GM21360 (cell line): ENCODE data around the gene GDF9.

Experiments
- ATAC-seq: cut with Tn5 transposase; IDR thresholded peaks from one replicate; pipeline ENCODE4 v1.9.1; 2021; ENCODE audit warnings: mild to moderate bottlenecking, moderate library complexity; ENCODE audit not compliant: unreplicated experiment

Gene GDF9

DNA sequence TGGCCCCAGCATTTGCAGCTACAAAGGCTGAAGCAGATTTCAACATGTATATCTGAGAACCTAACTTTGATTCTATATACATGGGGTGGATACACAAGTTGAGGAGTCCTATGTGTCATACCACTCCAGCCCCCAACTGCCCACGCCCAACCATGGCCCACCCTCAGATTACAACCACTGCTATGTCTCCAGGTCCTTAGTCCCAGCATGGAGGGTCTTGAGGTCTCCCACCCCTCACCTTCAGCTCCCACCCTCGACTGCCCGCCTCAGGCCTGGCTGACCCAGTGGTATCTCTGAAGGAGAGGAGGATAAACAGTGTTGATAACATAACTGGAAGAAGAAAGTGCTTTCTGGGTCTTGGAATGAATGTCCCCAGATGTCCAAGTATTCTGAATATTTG is 44.9 kb downstream of the GDF9 start:
- ATAC-seq: no peak

DNA sequence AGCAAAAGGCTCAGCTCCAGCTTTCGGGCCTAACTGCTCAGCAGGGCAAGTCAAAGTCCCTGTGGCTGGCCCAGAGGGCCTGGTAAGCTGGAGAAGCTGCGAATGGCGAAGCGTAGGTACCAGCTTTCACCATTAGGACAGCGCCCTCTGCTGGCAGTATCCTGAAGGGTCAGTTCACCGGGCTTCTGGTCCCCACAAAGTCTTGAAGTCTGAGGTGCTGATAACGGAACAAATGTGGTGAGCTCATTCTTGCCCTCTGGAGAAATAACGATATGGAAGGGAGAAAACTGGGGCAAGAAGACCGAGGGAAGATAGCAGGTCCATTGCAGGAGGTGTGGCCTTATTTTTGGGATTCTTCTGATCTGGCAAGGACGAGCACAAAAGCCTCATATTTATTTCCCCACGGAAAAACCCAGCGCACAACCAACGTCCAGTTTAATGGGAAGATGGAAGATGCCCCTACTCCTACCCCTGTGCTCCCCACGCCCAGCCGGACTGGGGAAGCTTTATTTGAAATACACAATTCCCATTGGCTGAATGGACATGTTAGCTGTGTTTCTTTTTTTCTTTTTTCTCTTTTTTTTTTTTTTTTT is 46.0 kb downstream of the GDF9 start:
- peak; percentile 62 for ATAC-seq

DNA sequence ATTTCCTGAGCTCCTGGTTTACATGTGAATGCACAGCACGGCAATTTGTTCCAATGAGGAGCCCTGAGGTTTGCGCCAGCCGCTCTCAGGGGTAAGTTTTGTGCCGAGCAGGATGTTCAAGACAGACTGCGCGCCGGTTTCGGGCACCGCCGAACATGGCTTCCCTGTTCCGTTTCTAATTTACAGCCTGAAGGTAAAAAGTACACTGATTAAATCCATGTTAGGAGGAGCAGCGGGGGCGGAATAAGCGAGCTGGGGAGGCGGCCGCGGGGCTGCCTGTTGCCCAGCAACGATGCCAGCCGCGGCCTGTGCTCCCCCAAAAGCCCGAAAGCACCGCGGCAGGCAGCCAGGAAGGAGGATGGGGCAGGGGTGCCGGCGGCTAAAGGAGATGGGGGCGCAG is 46.8 kb downstream of the GDF9 start:
- ATAC-seq: no peak

DNA sequence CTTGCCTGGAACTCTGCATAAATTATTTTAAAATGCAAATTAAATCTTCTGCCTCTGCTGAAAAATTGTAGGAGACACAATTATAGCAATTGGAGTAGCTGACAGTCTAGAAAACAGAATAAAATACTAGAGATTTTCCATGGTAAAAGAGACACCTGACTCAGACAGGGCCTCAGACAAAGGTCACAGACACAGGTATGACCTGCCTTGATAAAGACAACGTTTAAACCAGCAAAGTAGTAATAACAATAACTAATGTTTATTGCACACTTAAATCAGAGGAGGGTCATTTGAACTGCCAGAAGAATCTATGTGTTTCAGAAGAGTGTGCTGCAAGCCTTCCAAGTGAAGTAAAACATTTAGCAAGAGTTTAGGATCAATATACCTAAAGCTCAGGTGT is 49.3 kb downstream of the GDF9 start:
- ATAC-seq: no peak

DNA sequence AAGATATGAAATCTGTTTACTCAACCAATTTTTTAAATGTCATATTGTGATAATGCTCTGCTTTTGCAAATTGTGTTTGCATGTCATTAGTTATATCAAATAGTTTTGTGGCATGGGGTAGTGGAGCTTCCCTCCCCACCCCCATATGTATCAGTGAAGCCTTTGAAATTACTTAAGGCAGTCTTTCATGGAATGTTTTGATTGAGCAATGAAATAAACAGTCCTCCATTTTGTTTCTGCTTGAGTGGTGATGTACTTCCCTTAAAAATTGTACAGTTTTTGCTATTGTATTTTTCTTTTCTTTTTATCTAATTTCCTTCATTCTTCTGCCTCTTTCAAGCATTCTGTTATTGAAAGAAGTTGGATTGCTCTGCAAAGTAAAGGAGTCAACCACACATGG is 49.7 kb downstream of the GDF9 start:
- no peak for ATAC-seq

DNA sequence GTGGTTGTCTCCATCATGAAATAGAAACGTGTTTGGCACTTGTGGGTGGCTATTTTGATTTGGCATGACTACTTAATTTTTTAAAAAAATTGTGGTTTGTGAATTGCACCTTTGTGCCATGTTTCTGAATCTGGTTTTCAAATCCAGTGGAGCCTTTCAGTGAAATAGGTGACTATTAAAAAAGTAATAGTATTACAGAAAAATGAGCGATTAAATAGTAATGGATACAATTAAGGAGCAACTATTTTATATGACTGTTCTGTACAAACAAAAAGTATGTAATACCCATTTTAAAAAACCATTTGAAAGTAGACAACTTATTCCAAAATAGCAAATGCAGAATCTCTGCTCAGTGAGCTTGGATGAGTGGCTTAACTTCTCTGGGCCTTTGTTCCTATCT is 50.2 kb downstream of the GDF9 start:
- no peak for ATAC-seq

DNA sequence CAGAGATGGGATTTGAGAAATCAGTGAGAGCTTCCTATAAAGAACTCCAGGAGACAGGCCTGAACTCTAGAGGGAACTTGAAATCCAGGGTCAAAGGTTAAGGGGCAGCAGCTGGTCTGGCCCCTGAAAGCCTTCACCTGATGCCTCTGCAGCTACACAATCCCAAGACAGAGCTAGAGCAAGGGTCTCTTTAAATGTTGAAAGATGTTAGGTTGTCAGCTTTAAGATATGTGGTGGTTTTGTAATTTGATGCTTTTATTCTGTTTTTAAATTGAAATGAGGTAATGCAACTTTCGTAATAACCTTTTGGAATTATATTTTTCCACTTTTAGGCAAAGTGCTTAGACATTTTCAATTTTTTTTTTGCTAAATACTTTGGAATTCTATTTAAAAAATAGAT is 50.8 kb downstream of the GDF9 start:
- ATAC-seq: no peak

DNA sequence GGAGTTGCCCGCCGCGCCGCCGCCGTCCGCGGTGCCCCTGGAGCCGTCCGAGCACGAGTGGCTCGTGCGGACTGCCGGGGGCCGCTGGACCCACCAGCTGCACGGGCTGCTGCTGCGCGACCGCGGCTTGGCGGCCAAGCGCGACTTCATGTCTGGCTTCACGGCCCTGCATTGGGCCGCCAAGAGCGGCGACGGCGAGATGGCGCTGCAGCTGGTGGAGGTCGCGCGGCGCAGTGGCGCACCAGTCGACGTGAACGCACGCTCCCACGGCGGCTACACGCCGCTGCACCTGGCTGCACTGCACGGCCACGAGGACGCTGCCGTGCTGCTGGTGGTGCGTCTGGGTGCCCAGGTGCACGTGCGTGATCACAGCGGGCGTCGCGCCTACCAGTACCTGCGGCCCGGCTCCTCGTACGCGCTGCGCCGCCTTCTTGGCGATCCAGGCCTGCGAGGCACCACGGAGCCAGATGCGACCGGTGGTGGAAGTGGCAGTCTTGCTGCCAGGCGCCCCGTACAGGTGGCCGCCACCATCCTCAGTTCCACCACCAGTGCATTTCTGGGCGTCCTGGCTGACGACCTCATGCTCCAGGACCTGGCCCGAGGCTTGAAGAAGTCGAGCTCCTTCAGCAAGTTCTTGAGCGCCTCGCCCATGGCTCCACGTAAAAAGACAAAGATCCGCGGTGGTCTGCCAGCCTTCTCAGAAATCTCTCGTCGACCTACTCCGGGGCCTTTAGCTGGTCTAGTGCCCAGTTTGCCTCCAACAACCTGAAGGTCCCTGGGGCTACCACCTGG is 51.6 kb downstream of the GDF9 start:
- ATAC-seq: no peak

DNA sequence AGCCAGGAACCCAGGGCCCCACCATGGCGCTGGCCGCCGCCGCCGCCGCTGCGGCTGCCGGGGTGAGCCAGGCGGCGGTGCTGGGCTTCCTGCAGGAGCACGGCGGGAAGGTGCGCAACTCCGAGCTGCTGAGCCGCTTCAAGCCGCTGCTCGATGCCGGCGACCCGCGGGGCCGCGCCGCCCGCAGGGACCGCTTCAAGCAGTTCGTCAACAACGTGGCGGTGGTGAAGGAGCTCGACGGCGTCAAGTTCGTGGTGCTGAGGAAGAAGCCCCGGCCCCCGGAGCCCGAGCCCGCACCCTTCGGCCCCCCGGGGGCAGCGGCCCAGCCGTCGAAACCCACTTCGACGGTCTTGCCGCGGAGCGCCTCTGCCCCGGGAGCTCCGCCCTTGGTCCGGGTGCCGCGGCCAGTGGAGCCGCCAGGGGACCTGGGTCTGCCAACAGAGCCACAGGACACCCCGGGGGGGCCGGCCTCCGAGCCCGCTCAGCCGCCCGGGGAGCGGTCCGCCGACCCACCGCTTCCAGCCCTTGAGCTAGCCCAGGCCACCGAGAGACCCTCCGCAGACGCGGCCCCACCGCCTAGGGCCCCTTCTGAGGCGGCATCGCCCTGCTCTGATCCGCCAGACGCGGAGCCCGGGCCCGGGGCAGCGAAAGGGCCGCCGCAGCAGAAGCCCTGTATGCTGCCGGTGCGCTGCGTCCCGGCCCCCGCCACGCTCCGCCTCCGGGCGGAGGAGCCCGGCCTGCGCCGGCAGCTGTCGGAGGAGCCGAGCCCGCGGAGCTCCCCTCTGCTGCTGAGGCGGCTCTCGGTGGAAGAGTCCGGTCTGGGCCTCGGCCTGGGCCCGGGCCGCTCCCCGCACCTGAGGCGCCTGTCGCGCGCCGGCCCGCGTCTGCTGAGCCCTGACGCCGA is 52.4 kb downstream of the GDF9 start:
- ATAC-seq: no peak

DNA sequence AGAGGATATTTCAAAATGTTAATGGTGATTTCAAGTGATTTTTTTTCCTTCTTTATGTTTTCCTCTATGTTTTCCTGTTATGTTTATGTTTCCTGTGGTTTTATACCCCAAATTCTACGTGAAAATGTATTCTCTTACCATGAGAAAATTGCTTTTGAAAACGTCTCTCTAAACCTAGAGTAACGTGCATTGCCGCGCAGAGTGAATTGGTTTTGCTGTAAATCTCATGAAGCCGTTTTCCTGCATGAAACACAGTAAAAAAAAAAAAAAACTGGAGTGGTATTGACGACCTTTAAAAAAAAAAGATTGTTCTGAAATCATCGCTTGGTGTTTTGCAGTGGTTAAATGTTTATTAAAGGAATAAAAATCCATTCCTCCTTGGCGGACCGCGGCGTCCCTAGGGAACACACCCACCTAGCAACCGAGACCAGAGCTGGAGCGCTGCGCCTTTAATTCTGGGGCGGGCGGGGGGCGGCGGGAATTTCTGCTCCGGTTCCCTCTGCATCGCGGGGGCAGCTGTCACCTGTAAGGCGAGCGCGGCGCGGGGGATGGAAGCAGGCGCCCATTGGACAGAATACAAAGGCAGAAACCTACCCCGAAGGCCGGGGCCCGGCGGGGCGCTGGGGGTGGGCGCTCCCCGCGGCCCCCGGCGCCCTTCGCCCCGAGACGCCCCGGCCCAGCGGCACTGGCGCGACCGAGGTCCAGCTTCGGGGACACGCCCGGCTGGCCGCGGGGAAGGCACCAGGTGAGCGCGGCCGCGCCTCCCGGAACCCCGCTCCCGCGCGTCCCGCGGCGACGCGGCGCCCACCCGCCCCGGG is 53.3 kb downstream of the GDF9 start, which contains the start of gene SOWAHA:
Gene SOWAHA, plus strand, starts transcription at position 522 of the 818 bp plus-strand sequence. CDS start 320 bp downstream, outside the sequence.
- no peak for ATAC-seq

DNA sequence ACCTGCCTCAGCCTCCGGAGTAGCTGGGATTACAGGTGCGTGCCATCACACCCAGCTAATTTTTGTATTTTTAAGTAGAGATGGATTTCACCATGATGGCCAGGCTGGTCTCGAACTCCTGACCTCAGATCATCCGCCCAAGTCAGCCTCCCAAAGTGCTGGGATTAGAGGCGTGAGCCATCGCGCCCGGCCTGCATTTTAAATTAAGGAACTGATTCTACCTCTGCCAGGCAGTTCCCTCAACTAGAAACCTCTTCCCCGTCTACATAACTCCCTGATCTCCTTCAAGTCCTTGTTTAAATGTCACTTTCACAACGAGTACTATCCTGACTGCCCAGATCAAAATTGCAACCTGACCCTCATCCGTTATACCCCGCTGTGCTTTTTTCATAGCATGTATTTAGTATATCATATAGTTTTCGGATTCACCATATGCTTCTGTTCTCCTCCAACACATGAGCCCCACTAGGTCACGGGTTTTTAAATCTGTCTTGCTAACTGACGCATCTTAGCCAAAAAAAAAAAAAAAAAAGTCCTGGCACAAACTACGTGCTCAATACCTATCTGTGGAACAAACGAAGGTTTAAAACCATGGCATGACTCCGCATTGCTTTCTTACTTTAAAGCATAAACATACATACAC is 54.0 kb downstream of the GDF9 start:
- ATAC-seq: no peak
